Panc1 (cell line): Measurements from ENCODE around the gene SNURF. TPM values are rescaled to one million over a fixed set of nuclear protein-coding genes. Genes with fewer than 3 reads are reported as not detected.

Experiments used
- ATAC-seq: fragments of 200-7000 bp; cut with Tn5 transposase; 2 replicates; pipeline ENCODE4 v1.9.1; 2020; ENCODE audit warnings: mild to moderate bottlenecking, moderate library complexity
- BruUV-seq: library from RNA; stranded (reverse); fragments of 400-500 nt; replicated peaks from 2 replicates; lab custom pipeline; 2021; lab: Mats Ljungman, UMichigan
- CTCF ChIA-PET: fragments of 300-600 bp; sonication (Branson Sonifier 250); formaldehyde crosslinking; loops from one replicate; lab custom pipeline; 2022; ENCODE audit warnings: antibody characterized with exemption; lab: Charles Lee
- POLR2A ChIA-PET: fragments of 300-600 bp; sonication (Branson Sonifier 250); formaldehyde crosslinking; loops from one replicate; lab custom pipeline; 2022; ENCODE audit warnings: antibody characterized with exemption; lab: Charles Lee
- DNase-seq: peaks from one replicate; pipeline ENCODE4 v3.0.0-alpha.2; 2010; ENCODE audit warnings: low read depth, low spot score
- H3K27ac ChIP-seq: 2 replicates; pipeline ENCODE4 v1.5.1; 2011; ENCODE audit warnings: mild to moderate bottlenecking, low read length, inconsistent platforms
- H3K27me3 ChIP-seq: fragments of 200-500 bp; sonication (Bioruptor generic); 2 replicates; pipeline ENCODE4 v1.6.0; 2014; ENCODE audit warnings: low read length, inconsistent platforms; ENCODE audit not compliant: control insufficient read depth, insufficient read depth
- H3K36me3 ChIP-seq: fragments of 200-500 bp; sonication (Bioruptor generic); 2 replicates; pipeline ENCODE4 v1.5.1; 2014; ENCODE audit warnings: inconsistent platforms, mild to moderate bottlenecking, low read length, moderate library complexity; ENCODE audit not compliant: control insufficient read depth, insufficient read depth
- H3K4me1 ChIP-seq: 2 replicates; pipeline ENCODE4 v1.5.1; 2011; ENCODE audit warnings: inconsistent platforms, mild to moderate bottlenecking, low read length, moderate library complexity; ENCODE audit not compliant: control insufficient read depth, insufficient read depth
- H3K4me3 ChIP-seq, 2 experiments: 2 replicates each; pipeline ENCODE4 v1.5.1; 2011 to 2012; ENCODE audit warnings: low read depth in 2 of 2, low read length in 2 of 2, mild to moderate bottlenecking in 2 of 2, inconsistent platforms in 1 of 2, moderate library complexity in 1 of 2
- H3K9me3 ChIP-seq: fragments of 200-500 bp; sonication (Bioruptor generic); 2 replicates; pipeline ENCODE4 v1.5.1; 2014; ENCODE audit warnings: low read depth, mild to moderate bottlenecking, inconsistent platforms, low read length, moderate library complexity; ENCODE audit not compliant: control insufficient read depth, insufficient read depth
- POLR2AphosphoS5 ChIP-seq: IDR thresholded peaks from 2 replicates; pipeline ENCODE4 v1.6.1; 2012; ENCODE audit warnings: mild to moderate bottlenecking, low read depth, low read length, moderate library complexity
- SIN3A ChIP-seq: IDR thresholded peaks from 2 replicates; pipeline ENCODE4 v1.6.1; 2012; ENCODE audit warnings: low read depth, mild to moderate bottlenecking, low read length, moderate library complexity, borderline replicate concordance; ENCODE audit not compliant: insufficient read depth
- TCF7L2 ChIP-seq: IDR thresholded peaks from 2 replicates; pipeline ENCODE4 v1.6.1; 2011; ENCODE audit warnings: mild to moderate bottlenecking, low read depth, low read length, inconsistent platforms
- in situ Hi-C: cut with HindIII; loops from 2 replicates; pipeline ENCODE4 v1.10.0; 2016; ENCODE audit warnings: low sequenced_read_pairs, low pct_unique_long_range_greater_than_20kb
- intact Hi-C: fragments of 100-400 bp; cut with micrococcal nuclease; formaldehyde crosslinking; loops from one replicate; pipeline ENCODE4 v1.10.0; 2022; ENCODE audit not compliant: unreplicated experiment
- total RNA-seq: library from RNA; stranded (reverse); gene quantifications from one replicate; pipeline ENCODE4 v1.2.1, GENCODE V29; 2021; ENCODE audit not compliant: unreplicated experiment
- TF ChIP-seq, protein P1 (sequence below), 2 experiments: IDR thresholded peaks; 2 replicates each; pipeline ENCODE4 v1.6.1; 2011 to 2012; ENCODE audit warnings: low read depth in 2 of 2, control low read depth in 1 of 2, low read length in 1 of 2, mild to moderate bottlenecking in 1 of 2, moderate library complexity in 1 of 2; ENCODE audit not compliant: insufficient read depth in 1 of 2
- TF ChIP-seq, protein P2 (sequence below): fragments of 450-650 bp; IDR thresholded peaks from 2 replicates; pipeline ENCODE4 v1.5.1; 2017; ENCODE audit warnings: mild to moderate bottlenecking

The SNURF gene
- total RNA-seq, 1 experiment from 2014 or later = 13.7 TPM

DNA sequence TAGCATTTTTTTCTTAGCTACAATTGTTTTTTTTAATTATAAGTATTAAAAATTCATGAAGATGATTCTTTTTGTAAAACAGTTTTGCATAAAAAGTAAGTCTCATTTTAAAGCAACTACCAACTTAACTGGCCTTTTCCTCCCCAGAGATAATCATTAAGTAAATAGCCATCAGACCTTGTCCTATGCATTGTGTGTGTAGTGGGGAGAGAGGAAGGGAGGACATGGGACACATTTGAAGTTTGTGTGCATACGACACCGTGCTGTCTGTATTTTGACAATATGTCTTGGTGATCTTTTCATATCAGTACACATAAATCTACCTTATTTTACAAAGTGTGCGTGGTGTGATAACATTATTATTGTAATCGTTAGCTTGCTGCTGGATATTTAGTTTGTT, 8.1 kb downstream of the SNURF start:
- H3K4me3 ChIP-seq = no peak overlapping the region
- TF ChIP-seq, protein P1, sequence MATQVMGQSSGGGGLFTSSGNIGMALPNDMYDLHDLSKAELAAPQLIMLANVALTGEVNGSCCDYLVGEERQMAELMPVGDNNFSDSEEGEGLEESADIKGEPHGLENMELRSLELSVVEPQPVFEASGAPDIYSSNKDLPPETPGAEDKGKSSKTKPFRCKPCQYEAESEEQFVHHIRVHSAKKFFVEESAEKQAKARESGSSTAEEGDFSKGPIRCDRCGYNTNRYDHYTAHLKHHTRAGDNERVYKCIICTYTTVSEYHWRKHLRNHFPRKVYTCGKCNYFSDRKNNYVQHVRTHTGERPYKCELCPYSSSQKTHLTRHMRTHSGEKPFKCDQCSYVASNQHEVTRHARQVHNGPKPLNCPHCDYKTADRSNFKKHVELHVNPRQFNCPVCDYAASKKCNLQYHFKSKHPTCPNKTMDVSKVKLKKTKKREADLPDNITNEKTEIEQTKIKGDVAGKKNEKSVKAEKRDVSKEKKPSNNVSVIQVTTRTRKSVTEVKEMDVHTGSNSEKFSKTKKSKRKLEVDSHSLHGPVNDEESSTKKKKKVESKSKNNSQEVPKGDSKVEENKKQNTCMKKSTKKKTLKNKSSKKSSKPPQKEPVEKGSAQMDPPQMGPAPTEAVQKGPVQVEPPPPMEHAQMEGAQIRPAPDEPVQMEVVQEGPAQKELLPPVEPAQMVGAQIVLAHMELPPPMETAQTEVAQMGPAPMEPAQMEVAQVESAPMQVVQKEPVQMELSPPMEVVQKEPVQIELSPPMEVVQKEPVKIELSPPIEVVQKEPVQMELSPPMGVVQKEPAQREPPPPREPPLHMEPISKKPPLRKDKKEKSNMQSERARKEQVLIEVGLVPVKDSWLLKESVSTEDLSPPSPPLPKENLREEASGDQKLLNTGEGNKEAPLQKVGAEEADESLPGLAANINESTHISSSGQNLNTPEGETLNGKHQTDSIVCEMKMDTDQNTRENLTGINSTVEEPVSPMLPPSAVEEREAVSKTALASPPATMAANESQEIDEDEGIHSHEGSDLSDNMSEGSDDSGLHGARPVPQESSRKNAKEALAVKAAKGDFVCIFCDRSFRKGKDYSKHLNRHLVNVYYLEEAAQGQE (IDR thresholded peaks at IDR 0.05; ENCODE audit: insufficient read depth in 1 of 2, low read depth in 2 of 2, low read length in 1 of 2) = no peak
- TF ChIP-seq TCF7L2 (no peak), SIN3A (no peak), POLR2AphosphoS5 (no peak)
- TF ChIP-seq, protein P2, sequence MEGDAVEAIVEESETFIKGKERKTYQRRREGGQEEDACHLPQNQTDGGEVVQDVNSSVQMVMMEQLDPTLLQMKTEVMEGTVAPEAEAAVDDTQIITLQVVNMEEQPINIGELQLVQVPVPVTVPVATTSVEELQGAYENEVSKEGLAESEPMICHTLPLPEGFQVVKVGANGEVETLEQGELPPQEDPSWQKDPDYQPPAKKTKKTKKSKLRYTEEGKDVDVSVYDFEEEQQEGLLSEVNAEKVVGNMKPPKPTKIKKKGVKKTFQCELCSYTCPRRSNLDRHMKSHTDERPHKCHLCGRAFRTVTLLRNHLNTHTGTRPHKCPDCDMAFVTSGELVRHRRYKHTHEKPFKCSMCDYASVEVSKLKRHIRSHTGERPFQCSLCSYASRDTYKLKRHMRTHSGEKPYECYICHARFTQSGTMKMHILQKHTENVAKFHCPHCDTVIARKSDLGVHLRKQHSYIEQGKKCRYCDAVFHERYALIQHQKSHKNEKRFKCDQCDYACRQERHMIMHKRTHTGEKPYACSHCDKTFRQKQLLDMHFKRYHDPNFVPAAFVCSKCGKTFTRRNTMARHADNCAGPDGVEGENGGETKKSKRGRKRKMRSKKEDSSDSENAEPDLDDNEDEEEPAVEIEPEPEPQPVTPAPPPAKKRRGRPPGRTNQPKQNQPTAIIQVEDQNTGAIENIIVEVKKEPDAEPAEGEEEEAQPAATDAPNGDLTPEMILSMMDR = no peak
- H3K27me3 ChIP-seq = no peaks in the 10 kb centered on the region
- POLR2A ChIA-PET = no interaction called here
- BruUV-seq = TSS peak; percentile 14
- CTCF ChIA-PET = no interaction called here
- no peak overlapping the region for H3K27ac ChIP-seq
- intact Hi-C loops = no loop called here
- no peaks in the 10 kb centered on the region for H3K9me3 ChIP-seq
- H3K36me3 ChIP-seq = no peaks in the 10 kb centered on the region; the same call in 1 of the 2 replicates
- no peak for ATAC-seq
- no peaks in the 10 kb centered on the region for H3K4me1 ChIP-seq
- in situ Hi-C loops = no loop called here
- DNase-seq = no peak

DNA sequence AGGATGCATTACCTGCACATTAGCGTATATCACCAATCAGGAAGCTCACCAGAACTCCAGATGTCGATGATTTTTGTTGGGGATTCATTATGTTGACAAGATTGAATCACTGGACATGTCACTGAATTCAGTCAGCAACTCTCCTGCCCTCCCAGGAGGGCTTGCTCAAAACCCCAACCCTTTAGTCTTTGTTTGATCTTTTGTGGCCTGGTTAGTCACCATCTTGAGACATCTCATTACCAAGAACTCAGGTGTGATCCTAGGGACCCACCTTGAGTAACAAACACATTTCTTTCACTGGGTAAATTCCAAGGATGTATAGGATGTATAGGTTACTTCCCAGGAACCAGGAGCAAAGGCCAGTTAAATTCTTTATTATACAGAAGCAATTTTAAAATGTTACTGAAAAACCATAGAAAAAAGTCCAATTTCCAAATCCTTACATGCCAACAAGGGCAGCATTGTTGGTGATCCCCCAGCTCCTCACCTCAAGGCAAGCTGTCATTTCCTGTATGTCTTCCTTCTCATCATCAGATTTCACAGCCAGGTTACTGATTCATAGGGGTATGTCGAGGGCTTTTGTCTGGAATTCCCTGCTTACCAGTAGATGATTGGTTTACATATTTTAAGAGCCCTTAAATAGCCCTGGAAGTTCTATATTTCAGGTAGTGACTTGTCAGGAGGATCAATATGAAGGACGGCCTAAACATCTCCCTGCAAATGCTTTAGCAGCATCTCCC, 11.7 kb downstream of the SNURF start:
- DNase-seq = no peak
- Histone ChIP-seq H3K27ac (no peak overlapping the region), H3K9me3 (no peaks in the 10 kb centered on the region), H3K4me3 (no peak overlapping the region), H3K36me3 (no peaks in the 10 kb centered on the region; the same call in 1 of the 2 replicates), H3K27me3 (no peaks in the 10 kb centered on the region), H3K4me1 (no peaks in the 10 kb centered on the region)
- BruUV-seq = no TSS peak
- in situ Hi-C loops = no loop called here
- TF ChIP-seq POLR2AphosphoS5 (no peak), SIN3A (no peak), TCF7L2 (no peak)
- TF ChIP-seq, protein P1 (IDR thresholded peaks at IDR 0.05; ENCODE audit: insufficient read depth in 1 of 2, low read depth in 2 of 2, low read length in 1 of 2) = no peak
- TF ChIP-seq, protein P2 = no peak
- intact Hi-C loops = no loop called here
- ChIA-PET POLR2A (no interaction called here), CTCF (no interaction called here)
- ATAC-seq = no peak
